Colonic mucosa (tissue), 4 donors: ENCODE results near the gene TMIGD2. TPM values are rescaled to one million over a fixed set of nuclear protein-coding genes. Genes with fewer than 3 reads are reported as not detected.

Experiments
- DNase-seq: peaks from one replicate; pipeline ENCODE4 v3.0.0-alpha.2; 2020
- H3K27ac ChIP-seq: fragments of 200-600 bp; one replicate; pipeline ENCODE4 v1.8.0; 2021
- H3K27me3 ChIP-seq: fragments of 200-600 bp; one replicate; pipeline ENCODE4 v1.8.0; 2021
- H3K36me3 ChIP-seq: fragments of 200-600 bp; one replicate; pipeline ENCODE4 v1.8.0; 2021
- H3K4me1 ChIP-seq: fragments of 200-600 bp; one replicate; pipeline ENCODE4 v1.8.0; 2021; ENCODE audit warnings: mild to moderate bottlenecking
- H3K4me3 ChIP-seq: fragments of 200-600 bp; one replicate; pipeline ENCODE4 v1.8.0; 2021
- H3K9ac ChIP-seq, 2 donors: one replicate each; pipeline ENCODE4 v1.7.0; 2013; ENCODE audit warnings: control low read depth in 2 of 2, low read depth in 2 of 2, low read length in 2 of 2
- H3K9me3 ChIP-seq: fragments of 200-600 bp; one replicate; pipeline ENCODE4 v1.8.0; 2021
- intact Hi-C: fragments of 100-400 bp; cut with DNase I; formaldehyde crosslinking; loops from one replicate; pipeline ENCODE4 v1.14.1; 2022
- total RNA-seq, 2 donors: library from RNA; stranded (reverse); fragmentation: NEBNext Ultra II Directional in 1 of 2; extraction: Animal tissue kit (Norgen Biotek cat#: 25700) in 1 of 2; gene quantifications; one replicate each; pipeline ENCODE4 v1.2.1, GENCODE V29; 2021
- TF ChIP-seq, protein P1 (sequence below): fragments of 200-600 bp; IDR thresholded peaks from one replicate; pipeline ENCODE4 v1.8.0; 2022; ENCODE audit warnings: antibody characterized with exemption, mild to moderate bottlenecking
- donor health status: healthy.
- donor health status: DM: no; HTN: no; CAD: no.
- donor health status: DM: no; HTN: no; CAD: no.

TMIGD2 gene
- total RNA-seq, 2 donors from 2014 or later: 0.74 TPM; not detected in 1

DNA sequence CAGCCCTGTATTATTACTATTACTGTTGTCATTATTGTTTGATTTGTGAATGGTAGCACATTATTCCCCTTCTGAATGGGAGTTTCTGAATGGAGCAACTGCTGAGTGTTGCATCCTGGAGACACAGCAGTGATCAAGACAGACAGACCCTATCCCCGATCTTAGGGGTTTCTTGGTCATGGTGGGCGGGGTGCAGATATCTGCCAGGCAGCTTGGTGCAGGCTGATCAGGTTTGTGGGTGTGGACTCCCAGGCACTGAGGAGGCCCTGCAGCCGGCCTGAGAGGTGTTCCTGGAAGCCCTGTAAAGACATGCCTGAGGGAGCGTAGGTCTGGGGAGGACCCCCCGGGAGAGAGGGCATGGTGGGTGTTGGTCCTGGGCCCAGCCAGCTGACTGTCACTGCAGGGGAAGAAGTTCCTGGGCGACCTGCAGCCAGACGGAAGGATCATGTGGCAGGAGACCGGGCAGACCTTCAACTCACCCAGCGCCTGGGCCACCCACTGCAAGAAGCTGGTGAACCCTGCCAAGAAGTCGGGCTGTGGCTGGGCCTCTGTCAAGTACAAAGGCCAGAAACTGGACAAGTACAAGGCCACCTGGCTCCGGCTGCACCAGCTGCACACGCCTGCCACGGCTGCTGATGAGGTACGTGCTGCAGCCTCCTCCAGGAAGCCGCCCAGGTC, 43.3 kb upstream of the TMIGD2 start:
- TF ChIP-seq, protein P1, sequence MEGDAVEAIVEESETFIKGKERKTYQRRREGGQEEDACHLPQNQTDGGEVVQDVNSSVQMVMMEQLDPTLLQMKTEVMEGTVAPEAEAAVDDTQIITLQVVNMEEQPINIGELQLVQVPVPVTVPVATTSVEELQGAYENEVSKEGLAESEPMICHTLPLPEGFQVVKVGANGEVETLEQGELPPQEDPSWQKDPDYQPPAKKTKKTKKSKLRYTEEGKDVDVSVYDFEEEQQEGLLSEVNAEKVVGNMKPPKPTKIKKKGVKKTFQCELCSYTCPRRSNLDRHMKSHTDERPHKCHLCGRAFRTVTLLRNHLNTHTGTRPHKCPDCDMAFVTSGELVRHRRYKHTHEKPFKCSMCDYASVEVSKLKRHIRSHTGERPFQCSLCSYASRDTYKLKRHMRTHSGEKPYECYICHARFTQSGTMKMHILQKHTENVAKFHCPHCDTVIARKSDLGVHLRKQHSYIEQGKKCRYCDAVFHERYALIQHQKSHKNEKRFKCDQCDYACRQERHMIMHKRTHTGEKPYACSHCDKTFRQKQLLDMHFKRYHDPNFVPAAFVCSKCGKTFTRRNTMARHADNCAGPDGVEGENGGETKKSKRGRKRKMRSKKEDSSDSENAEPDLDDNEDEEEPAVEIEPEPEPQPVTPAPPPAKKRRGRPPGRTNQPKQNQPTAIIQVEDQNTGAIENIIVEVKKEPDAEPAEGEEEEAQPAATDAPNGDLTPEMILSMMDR: no peak
- peaks cover 7% of the 10 kb centered on the region for H3K4me1 ChIP-seq
- intact Hi-C loops: no loop called here
- no peak overlapping the region for H3K9ac ChIP-seq
- no peak overlapping the region for H3K4me3 ChIP-seq
- H3K27ac ChIP-seq: no peak overlapping the region
- peaks cover 6% of the 10 kb centered on the region for H3K36me3 ChIP-seq
- DNase-seq: no peak
- no peaks in the 10 kb centered on the region for H3K9me3 ChIP-seq
- no peaks in the 10 kb centered on the region for H3K27me3 ChIP-seq

GRCh38 chr19:4343370-4344307, 41.5 kb upstream of the TMIGD2 start, which contains the start of gene MPND:
Gene MPND, plus strand, starts transcription at chr19:4343562. Its CDS starts 32 bp downstream, at chr19:4343594.
- peaks cover 6% of the 10 kb centered on the region for H3K36me3 ChIP-seq
- peak within 1 kb of the TSS; percentile 45 for H3K4me3 ChIP-seq
- H3K4me1 ChIP-seq: peaks cover 16% of the 10 kb centered on the region
- peak within 1 kb of the TSS; percentile 96 for H3K27ac ChIP-seq
- TF ChIP-seq, protein P1: no peak
- no peaks in the 10 kb centered on the region for H3K9me3 ChIP-seq
- intact Hi-C loops: no loop called here
- H3K27me3 ChIP-seq: no peaks in the 10 kb centered on the region
- peak within 1 kb of the TSS; percentile 68 to 87 for H3K9ac ChIP-seq
- peak; percentile 97 for DNase-seq

- no peaks in the 10 kb centered on the region for H3K27me3 ChIP-seq
- H3K36me3 ChIP-seq: peaks cover 6% of the 10 kb centered on the region
- H3K9me3 ChIP-seq: no peaks in the 10 kb centered on the region
- peak; percentile 97 for DNase-seq
- TF ChIP-seq, protein P1: no peak
- H3K27ac ChIP-seq: peak overlapping the region; percentile 96
- peak overlapping the region; percentile 45 for H3K4me3 ChIP-seq
- intact Hi-C loops: no loop called here
- H3K9ac ChIP-seq: peak overlapping the region; percentile 68 to 87
- H3K4me1 ChIP-seq: peaks cover 16% of the 10 kb centered on the region
These were observed 40.6 kb upstream of the TMIGD2 start for GRCh38 chr19:4342615-4343369.

DNA sequence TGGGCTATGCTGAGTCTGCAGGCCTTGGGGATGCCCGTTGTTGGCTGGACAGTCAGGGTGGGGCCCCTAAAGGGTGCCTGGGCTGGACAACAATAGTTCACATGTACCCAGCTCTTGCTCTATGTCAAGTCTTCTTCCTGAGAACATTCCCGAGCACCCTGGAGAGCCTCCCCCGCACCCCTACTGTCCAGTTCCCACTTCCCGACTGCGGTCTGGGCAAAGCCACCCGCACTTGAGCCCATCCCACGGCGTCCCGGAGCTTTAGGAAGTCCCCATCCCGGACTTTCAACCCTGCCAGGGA, 40.1 kb upstream of the TMIGD2 start:
- Histone ChIP-seq H3K4me1 (peaks cover 16% of the 10 kb centered on the region), H3K27ac (peak overlapping the region; percentile 96), H3K27me3 (no peaks in the 10 kb centered on the region), H3K9ac (peak overlapping the region; percentile 68 to 76), H3K9me3 (no peaks in the 10 kb centered on the region), H3K36me3 (peaks cover 6% of the 10 kb centered on the region), H3K4me3 (peak overlapping the region; percentile 30)
- no peak for DNase-seq
- intact Hi-C loops: no loop called here
- TF ChIP-seq, protein P1: no peak
